GM12801 (cell line): ENCODE results near the gene ZNF470.

Experiments used
- CTCF ChIP-seq: IDR thresholded peaks from one replicate; pipeline ENCODE4 v1.5.1; 2011; ENCODE audit warnings: control low read depth; ENCODE audit not compliant: insufficient read length; ENCODE audit errors: extremely low read depth

The ZNF470 gene

GRCh38 chr19:56567274-56568120 is at the start of gene ZNF470:
ZNF470 (plus strand) TSS chr19:56567468; CDS start chr19:56570312, 2,844 bp downstream.
- no peak for TF ChIP-seq CTCF

GRCh38 chr19:56525214-56525860 is 41.9 kb upstream of the ZNF470 start:
- no peak for TF ChIP-seq CTCF

GRCh38 chr19:56537442-56537841 is 29.8 kb upstream of the ZNF470 start:
- no peak for TF ChIP-seq CTCF

GRCh38 chr19:56538254-56538760 is 29.0 kb upstream of the ZNF470 start:
- no peak for TF ChIP-seq CTCF

- TF ChIP-seq CTCF = no peak
These were observed 28.5 kb upstream of the ZNF470 start, which contains the start of gene ZFP28 for GRCh38 chr19:56538761-56539263. ZFP28 (plus strand) TSS chr19:56538948; CDS start chr19:56539019, 71 bp downstream.

GRCh38 chr19:56543776-56544175 is 23.5 kb upstream of the ZNF470 start:
- TF ChIP-seq CTCF = no peak

- TF ChIP-seq CTCF = no peak
These were observed 19.7 kb upstream of the ZNF470 start for GRCh38 chr19:56547535-56547934.
